ENCODE data around the gene GNAS-AS1.

GNAS-AS1 gene

DNA sequence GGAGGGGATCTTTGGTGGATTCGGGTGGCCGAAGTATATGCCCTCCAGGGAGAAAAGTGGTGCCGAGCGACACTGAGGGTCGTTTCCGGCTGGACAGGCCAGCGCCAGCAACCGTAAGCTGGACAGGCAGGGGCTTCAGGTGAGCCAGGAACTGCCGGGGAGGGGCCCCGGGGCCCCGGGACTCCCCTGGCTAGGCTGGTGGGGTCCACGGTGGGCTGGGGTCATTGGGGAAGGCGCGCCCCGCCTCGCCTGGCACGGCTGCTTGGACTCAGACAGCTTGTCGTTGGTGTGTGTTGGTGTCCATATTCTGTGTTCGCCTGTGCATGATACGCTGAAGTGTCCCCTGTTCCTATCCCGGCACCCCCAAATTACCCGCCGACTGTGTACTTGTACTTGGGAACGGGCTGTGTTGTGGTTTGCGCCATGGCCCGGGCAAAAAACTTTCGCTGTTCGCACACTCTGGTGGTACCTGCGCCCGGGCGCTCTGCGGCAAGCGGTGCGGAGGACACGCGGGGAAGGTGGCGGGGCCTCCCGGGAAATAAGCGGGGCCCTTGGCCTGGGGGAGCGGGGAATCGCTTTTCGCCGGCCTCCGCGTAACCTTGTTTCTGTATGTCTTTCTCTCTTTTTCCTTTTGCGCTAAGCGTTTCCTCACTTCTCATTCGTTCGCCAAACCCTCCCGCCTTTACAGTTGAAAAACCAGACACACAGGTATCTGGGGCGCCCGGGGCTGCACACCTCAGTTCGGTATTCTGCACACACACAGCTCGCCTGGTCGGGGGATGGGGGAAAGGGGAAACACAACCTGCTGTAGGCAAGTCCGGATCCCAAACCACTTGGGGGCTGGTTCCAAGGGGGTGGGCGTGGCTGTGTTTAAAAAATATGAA, 5.0 kb upstream of the GNAS-AS1 start:
- no peak for DNase-seq

DNA sequence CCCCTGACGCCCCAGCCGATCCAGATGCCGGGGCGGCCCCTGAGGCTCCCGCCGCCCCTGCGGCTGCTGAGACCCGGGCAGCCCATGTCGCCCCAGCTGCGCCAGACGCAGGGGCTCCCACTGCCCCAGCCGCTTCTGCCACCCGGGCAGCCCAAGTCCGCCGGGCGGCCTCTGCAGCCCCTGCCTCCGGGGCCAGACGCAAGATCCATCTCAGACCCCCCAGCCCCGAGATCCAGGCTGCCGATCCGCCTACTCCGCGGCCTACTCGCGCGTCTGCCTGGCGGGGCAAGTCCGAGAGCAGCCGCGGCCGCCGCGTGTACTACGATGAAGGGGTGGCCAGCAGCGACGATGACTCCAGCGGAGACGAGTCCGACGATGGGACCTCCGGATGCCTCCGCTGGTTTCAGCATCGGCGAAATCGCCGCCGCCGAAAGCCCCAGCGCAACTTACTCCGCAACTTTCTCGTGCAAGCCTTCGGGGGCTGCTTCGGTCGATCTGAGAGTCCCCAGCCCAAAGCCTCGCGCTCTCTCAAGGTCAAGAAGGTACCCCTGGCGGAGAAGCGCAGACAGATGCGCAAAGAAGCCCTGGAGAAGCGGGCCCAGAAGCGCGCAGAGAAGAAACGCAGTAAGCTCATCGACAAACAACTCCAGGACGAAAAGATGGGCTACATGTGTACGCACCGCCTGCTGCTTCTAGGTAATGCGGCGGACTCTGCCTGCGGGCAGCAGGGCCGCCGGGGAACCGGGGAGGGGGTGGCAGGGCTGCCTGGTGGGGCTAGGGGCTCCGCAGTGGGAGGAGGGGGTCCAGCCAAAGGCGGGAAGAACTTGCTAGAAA, 4.2 kb upstream of the GNAS-AS1 start:
- no peak for DNase-seq

DNA sequence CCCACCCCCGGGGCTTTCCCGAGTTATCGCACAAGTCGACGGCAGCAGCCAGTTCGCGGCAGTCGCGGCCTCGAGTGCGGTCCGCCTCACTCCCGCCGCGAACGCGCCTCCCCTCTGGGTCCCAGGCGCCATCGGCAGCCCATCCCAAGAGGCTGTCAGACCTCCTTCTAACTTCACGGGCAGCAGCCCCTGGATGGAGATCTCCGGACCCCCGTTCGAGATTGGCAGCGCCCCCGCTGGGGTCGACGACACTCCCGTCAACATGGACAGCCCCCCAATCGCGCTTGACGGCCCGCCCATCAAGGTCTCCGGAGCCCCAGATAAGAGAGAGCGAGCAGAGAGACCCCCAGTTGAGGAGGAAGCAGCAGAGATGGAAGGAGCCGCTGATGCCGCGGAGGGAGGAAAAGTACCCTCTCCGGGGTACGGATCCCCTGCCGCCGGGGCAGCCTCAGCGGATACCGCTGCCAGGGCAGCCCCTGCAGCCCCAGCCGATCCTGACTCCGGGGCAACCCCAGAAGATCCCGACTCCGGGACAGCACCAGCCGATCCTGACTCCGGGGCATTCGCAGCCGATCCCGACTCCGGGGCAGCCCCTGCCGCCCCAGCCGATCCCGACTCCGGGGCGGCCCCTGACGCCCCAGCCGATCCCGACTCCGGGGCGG, 3.4 kb upstream of the GNAS-AS1 start:
- no peak for DNase-seq

DNA sequence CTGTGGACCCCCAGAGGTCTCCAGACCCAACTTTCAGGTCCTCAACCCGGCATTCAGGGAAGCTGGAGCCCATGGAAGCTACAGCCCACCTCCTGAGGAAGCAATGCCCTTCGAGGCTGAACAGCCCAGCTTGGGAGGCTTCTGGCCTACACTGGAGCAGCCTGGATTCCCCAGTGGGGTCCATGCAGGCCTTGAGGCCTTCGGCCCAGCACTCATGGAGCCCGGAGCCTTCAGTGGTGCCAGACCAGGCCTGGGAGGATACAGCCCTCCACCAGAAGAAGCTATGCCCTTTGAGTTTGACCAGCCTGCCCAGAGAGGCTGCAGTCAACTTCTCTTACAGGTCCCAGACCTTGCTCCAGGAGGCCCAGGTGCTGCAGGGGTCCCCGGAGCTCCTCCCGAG, 2.8 kb upstream of the GNAS-AS1 start:
- DNase-seq = no peak

DNA sequence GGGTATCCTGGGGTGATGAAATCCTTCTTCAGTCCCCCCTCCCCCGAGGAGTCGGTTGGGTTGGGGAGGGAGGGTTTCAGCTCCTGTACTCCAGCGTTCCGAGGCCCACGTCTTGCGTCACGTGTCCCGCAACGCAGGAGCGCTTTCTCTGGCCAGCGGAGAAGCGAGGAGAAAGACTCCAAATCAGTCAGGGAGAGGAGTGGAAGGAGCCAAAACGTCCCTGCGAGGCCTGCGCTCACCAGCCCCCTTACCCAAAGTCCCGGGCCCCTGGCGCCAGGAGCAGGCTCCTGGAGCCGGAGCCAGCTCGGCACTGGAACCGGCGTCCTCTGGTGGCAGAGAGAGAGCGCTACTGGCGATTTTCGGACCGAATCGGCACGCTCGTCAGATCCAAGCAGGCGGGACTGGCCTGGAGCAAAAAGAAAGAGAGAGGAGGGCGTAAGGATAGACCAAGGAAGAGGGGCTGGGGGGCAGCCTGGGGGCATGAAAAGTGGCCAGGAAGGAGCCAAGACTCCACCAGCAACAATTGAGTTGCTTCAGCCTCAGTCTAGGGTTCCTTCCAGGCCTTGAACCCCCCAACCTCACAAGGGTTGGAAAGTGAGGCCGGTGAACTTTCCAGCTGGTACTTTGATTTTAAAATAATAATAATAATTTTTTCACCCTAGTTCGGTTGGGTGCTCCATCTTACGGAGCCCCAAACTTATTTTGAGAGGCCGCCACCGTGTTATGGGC, 2.0 kb upstream of the GNAS-AS1 start, which contains the start of gene GNAS:
GNAS (plus strand) TSS at position 174 of the 729 bp plus-strand sequence.
- DNase-seq = peak; percentile 69

DNA sequence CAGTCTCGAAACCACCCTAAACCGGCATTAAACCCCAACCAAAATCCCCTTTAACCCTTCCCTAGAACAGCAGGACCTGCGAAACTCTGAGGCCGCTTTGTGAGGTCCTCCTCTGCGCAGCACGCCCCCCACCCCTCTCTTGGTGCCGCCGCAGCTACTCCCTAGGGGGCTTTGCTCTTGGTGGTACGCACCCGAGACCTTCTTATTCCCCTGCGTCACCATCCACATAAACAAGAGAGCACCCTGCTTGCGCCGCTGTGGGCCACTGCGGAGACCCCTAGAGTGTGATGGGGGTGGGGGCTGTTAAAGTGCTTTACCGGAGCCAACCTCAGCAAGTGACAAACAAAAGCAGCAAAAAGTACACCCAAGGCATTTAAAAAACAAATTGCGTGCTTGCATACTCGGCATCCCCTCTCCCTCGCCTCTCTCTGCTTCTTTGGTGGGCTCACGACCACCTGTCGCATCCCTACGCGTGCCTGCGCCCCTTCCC, 1.3 kb upstream of the GNAS-AS1 start:
- no peak for DNase-seq

DNA sequence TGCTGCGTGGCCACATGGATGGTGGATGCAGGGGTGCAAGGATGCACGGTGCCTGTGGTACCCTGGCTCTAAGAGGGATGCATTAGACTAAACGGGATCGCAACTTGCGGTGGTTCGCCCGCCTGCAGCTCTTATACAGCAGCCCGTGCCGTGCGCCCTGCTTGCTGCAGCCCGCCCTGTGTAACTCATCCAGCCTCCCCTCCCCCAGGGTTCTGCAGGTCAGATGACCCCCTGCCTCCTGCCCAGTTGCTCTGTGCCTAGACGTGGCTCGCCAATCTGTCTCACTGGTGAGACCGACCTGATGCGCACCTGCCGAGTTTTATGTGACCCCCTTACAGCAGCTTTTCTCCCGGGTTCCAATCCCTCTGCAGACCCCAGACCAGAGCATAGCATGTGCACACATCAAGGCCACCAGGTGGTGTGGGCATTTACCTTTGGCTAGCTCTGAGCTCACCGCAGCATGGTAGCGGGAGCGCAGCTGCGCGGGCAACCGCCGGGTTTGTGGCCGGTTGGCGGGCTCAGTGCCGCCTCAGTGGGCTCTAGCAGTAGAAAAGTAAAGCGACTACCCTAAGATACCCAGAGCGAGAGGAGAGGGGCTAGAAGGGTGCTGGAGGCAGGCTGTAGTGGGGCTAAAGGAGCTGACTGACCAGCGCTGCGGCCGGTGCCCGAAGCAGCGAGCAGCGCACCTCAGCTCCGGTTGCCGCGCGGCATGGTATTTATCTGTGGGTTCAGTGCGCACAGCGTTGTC, 693 bp upstream of the GNAS-AS1 start:
- DNase-seq = no peak

DNA sequence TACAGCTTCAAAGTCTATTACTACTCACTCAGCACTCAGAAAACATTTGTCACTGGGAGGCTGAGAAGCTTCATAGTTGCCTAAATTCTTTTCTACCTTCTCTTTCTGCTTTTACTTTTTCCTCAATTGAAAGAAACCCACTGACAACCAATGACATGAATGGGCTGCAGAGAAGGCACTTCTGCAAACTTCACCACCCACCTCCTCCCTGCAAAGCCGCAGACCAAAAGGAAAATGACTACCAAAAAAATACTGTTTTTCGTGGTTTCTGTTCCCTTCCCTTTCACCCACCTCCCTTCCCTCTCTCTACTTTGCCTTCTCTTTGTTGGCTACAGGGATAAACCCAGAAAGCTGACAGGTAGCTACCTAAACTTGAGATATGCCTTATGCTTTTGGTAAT, 3.2 kb downstream of the GNAS-AS1 start:
- no peak for DNase-seq

DNA sequence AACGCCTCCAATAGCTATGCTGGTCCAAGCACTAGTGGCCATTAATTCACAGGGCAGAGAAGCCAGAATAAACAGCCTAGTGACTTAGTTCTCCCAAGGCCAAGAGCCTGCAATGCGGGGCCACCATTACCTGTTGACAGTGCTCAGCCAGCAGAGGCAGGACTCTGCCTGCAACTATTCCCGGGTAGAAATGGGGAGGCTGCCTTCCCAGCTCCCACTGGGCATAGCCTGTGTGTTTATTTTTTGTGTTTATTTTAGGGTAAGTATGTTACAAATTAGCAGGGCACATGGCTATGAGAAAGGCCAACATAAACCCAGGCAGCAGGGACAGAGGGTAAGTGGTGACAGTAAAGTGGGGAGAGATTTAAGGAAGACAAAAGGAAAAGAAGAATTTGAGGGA, 5.0 kb downstream of the GNAS-AS1 start:
- no peak for DNase-seq

DNA sequence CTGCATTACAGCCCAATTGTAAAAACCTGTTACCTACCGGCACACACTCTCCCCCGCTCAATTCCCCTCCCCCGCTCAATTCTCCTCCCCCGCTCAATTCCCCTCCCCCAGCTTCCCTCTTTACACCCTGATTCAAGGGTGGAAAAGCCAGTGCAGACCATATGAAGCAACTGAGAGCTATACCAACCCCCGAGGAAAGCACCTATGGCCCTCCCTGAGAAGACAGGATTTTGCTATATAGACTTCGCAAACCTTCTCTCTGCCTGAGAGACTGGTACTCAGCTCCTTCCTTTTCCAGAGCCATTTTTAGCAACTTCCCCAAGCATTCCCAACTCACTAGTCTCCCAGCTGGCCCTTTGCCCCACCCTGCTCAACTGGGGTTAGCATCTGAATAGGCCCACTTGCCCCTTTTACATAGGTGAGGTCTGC, 7.6 kb downstream of the GNAS-AS1 start:
- DNase-seq = no peak

DNA sequence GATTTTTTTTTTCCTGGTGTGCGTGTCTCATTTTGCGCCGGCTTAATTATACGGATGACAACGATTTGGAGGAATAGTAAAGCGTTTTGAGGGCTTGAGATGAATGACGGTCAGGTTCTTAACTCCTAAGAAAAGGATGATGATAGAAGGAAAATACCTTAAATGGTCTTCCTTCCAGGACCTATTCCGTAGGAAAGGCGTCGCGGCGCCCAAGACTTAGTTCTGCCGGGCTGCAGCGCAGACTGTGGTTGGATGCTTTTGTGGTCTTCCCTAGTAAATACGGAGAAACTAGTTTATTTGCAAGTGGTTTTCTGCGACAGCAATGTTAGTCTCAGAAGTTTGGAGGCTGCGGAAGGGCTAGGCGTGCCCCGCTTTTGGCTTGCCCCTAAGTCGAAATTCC, 8.4 kb downstream of the GNAS-AS1 start:
- DNase-seq = no peak

DNA sequence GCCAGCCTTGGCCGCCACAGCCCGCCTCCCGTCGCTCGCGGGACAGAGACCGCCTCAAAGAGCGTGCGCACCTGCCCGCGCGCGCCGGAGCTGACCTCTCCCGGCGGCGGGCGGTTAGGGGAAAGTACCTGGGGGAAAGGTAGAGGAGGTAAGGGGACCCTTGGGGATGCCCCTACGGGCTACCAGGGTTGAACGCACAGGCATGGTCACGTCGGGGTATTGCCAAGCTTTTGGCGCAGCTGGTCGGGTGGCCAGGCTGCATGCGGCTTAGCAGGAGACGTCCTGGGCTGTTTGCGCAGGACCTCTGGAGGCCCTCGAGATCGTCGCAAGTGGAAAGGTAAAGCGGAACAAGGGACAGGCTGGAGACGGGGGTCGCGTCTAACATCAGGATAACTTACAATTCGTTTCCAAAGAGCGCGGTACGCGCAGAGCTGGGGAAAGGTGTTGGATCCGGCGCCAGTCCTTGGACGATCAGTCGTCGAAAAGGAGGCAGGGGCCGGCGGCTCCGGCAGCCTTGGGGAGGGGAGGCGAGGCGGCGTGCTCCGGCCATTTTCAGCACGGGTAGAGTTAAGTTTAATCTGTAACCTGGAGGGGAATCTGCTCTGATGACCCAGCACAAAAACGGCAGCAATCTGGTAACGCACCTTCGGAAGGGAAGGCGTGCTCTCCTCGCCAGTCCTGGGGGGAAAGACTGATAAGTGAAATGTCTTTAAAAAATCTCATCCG, 9.0 kb downstream of the GNAS-AS1 start:
- DNase-seq = no peak

DNA sequence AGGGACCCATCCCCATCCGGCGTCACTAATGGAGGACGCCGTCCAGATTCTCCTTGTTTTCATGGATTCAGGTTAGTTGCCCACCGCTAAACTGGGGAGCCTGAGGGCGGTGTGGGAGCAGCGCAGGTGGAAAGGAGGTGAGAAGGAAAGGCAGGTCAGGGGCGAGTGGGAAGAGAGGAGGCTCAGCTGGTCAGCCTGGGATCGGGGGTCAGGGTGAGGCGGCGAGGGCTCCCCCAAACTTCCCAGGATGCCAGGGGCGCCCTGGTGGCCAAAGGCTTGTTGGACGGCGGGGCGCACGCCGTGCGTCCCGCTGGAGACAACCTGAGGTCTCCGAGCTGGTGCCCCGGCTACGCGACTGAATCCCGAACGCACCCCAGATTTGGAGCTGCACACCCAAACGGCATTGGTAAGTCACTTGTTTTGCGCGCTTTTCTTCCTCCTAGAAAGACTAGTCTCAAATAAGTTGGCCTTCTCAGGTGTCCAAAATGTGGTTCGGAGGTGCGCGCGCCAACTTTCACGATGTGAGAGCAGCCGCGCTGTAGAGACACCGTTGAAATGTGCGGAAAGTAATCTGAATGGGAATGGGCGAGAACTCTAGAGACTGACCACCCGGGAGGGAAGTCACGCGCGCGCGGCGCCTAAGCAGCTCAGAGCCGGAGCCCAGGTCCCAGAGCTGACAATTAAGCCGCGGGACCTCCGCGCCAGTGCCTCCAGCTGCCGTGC, 9.7 kb downstream of the GNAS-AS1 start:
- no peak for DNase-seq

DNA sequence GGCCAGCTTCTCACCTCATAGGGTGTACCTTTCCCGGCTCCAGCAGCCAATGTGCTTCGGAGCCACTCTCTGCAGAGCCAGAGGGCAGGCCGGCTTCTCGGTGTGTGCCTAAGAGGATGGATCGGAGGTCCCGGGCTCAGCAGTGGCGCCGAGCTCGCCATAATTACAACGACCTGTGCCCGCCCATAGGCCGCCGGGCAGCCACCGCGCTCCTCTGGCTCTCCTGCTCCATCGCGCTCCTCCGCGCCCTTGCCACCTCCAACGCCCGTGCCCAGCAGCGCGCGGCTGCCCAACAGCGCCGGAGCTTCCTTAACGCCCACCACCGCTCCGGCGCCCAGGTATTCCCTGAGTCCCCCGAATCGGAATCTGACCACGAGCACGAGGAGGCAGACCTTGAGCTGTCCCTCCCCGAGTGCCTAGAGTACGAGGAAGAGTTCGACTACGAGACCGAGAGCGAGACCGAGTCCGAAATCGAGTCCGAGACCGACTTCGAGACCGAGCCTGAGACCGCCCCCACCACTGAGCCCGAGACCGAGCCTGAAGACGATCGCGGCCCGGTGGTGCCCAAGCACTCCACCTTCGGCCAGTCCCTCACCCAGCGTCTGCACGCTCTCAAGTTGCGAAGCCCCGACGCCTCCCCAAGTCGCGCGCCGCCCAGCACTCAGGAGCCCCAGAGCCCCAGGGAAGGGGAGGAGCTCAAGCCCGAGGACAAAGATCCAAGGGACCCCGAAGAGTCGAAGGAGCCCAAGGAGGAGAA, 10.5 kb downstream of the GNAS-AS1 start:
- DNase-seq = no peak

DNA sequence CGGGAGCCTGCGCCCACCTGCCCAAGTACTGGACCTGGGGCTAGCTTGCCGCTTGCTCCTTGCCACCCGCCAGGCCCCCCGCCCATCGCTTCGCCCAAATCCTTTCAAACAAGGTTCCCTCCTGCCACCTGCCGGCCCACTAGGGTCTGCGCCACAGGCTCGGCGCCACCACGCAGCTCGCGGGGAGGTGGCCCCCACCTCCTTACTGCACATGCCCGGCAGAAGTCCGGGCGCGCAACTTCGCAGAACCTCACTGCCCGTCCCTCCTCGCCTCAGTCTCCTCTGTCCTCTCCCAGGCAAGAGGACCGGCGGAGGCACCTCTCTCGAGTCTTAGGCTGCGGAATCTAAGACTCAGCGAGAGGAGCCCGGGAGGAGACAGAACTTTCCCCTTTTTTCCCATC, 11.2 kb downstream of the GNAS-AS1 start:
- peak; percentile 40 for DNase-seq

DNA sequence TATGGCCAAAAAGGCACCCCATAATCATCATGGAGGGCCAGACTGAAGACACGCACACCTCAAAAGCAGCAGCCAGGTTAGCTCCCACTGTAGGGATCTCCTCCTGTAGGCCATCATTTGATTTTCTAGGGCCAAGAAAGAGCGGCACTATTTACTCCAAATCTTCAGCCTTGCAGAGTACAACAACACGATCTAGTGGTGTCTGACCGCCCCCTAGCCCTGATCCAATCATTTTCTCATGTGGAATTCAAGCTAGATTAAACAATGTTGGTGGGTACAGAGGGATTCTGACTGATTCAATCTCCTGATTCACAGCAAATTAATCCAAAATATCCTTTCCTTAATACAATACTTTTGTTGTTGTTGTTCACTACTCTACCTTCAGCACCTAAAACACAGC, 12.5 kb downstream of the GNAS-AS1 start:
- no peak for DNase-seq

DNA sequence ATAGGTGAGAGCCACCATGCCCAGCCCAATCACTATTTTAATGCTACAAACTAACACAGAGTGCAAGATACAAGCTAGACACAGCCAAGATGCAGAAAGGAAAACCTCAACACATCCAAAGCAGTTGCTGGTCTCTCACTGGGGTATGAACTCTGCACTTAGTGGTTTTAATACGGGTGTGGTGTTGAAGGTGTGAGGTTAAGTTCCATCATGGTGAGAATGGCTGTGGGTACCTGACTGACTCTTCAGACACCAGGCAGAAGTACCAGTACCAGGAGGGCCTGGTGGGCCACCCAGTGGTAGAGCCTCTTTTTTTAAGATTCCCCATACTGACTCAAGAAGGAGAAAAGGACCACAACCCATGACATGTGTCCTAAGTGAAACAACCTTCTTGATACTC, 13.0 kb downstream of the GNAS-AS1 start:
- no peak for DNase-seq

DNA sequence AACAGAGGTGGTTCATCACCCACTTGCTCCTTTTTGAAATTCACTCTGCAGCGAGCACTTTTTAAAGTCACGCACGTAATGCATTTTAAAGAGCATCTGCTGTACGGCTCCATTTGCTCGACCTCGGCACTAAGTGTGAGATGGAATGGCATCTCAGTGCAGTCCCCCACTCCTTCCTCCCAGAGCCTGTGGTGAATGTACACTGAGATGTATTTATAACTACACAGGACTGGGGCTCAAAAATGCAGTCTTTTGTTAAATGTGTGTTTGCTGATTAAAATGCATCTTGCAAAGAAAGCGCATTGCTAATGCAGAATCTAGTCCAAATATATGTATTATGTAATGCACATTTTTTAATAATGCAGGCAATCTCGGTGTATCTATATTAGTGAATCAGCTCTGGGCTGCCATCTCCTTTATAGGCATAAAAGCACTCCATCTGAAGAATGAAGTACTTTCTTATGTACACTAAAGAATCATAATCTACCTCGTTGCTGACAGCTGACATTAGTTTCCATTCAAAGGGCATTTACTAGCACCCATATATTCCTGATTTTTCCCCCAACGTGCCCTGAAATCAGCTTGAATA, 14.0 kb downstream of the GNAS-AS1 start:
- DNase-seq = no peak

DNA sequence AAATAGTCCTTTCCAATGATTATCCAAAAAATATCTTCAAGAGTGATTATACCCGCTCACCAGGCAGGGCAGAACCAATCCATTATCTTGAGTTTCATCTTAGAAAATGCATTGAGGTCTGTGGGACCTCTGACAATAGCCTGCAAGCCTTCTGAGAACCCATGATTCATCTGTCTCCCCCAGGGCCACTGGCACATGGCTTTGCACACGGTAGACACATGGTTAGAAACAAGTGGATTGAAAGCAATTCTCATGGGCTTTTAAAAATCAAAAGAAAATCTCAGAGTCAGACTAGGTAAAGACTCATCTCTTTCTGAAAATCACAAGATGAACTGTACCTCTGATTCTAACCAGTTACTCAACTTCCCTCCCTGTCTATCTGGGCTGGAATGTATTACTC, 15.5 kb downstream of the GNAS-AS1 start:
- no peak for DNase-seq

Measured in activated CD4-positive, alpha-beta T cell treated with anti-CD3 and anti-CD28 coated beads, Interleukin-2, Interleukin-6, amounts not matched to agents 100 ng/mL and 50 ng/mL, durations not matched to agents 16 hours and 8 hours (primary cell).